ENCODE measurements around the gene TMEM222. TPM values are rescaled to one million over a fixed set of nuclear protein-coding genes. Genes with fewer than 3 reads are reported as not detected.
A peak's percentile ranks its signal among the peaks of the same experiment; 100 is the strongest.

The TMEM222 gene
- total RNA-seq, 1 experiment from 2014 or later = 28.7 TPM

- no peak for TF ChIP-seq TEAD4 (CRISPR knock-in tag; IDR thresholded peaks at IDR 0.05)
- no peak for TF ChIP-seq PREB (CRISPR knock-in tag; IDR thresholded peaks at IDR 0.05; ENCODE audit: borderline replicate concordance)
- TF ChIP-seq SP1 (CRISPR knock-in tag; conservative IDR thresholded peaks at IDR 0.05) = no peak
- no peak for TF ChIP-seq STAT6 (CRISPR knock-in tag; conservative IDR thresholded peaks at IDR 0.05; ENCODE audit: low read depth)
- TF ChIP-seq ZNF219 (CRISPR knock-in tag; IDR thresholded peaks at IDR 0.05; ENCODE audit: borderline replicate concordance) = no peak
These were observed 27.2 kb downstream of the TMEM222 start (continued) for GRCh38 chr1:27348861-27349783.

GRCh38 chr1:27349784-27350662 is 28.1 kb downstream of the TMEM222 start:
- H3K27ac Mint-ChIP-seq = no peak overlapping the region
- ChIA-PET POLR2A (interaction anchor here (0.5 to 3.1 kb wide), 9 partner anchors 8 to 1198 kb away, joined by 3 to 29 read pairs (median 4); partner anchors contain the start of genes MAP3K6 and SYTL1), CTCF (interaction anchor here (0.6 to 11.0 kb wide), 25 partner anchors 8 to 322 kb away, joined by 3 to 258 read pairs (median 5); partner anchors contain the start of genes CD164L2, IFI6, MAP3K6 and SYTL1)
- H3K27me3 Mint-ChIP-seq (ENCODE audit: low read depth) = peaks cover 12% of the 10 kb centered on the region
- H3K36me3 Mint-ChIP-seq = peaks cover 9% of the 10 kb centered on the region; the same call in 1 of the 2 replicates
- peak; percentile 80 for DNase-seq (ENCODE audit: low spot score)
- peaks cover 18% of the 10 kb centered on the region for H3K4me1 Mint-ChIP-seq
- H3K9me3 Mint-ChIP-seq = no peaks in the 10 kb centered on the region
- ATAC-seq = peak; percentile 41
- H3K4me3 Mint-ChIP-seq = peak overlapping the region; percentile 75
- TF ChIP-seq ATF2 (CRISPR knock-in tag; IDR thresholded peaks at IDR 0.05; ENCODE audit: borderline replicate concordance, low read depth) (peak; percentile 56; the same call in 1 of the 2 replicates), NFYB (CRISPR knock-in tag; conservative IDR thresholded peaks at IDR 0.05; ENCODE audit: low read depth) (peak; percentile 82), PRRX2 (CRISPR knock-in tag; IDR thresholded peaks at IDR 0.05) (peak; percentile 82; the same call in 1 of the 2 replicates), NR2C2 (CRISPR knock-in tag; IDR thresholded peaks at IDR 0.05) (no peak; the same call in 1 of the 2 replicates), ZNF671 (CRISPR knock-in tag; IDR thresholded peaks at IDR 0.05) (no peak), FOXK1 (CRISPR knock-in tag; IDR thresholded peaks at IDR 0.05) (peak; percentile 77; the same call in 1 of the 2 replicates), ZBTB43 (CRISPR knock-in tag; IDR thresholded peaks at IDR 0.05) (peak; percentile 94), ZNF263 (CRISPR knock-in tag; IDR thresholded peaks at IDR 0.05; ENCODE audit: low read depth) (peak; percentile 75), CBFB (CRISPR knock-in tag; IDR thresholded peaks at IDR 0.05; ENCODE audit: low read depth) (no peak; the same call in none of the 2 replicates), JUN (CRISPR knock-in tag; IDR thresholded peaks at IDR 0.05) (peak; percentile 83; the same call in 1 of the 2 replicates), ETV6 (CRISPR knock-in tag; IDR thresholded peaks at IDR 0.05) (peak; percentile 69; the same call in 1 of the 2 replicates), E2F5 (CRISPR knock-in tag; IDR thresholded peaks at IDR 0.05) (peak; percentile 94), ATF1 (CRISPR knock-in tag; IDR thresholded peaks at IDR 0.05) (peak; percentile 77), ELF4 (CRISPR knock-in tag; IDR thresholded peaks at IDR 0.05; ENCODE audit: low read depth) (peak; percentile 84), ZNF121 (CRISPR knock-in tag; IDR thresholded peaks at IDR 0.05) (peak; percentile 34; the same call in 1 of the 2 replicates), TEAD1 (CRISPR knock-in tag; IDR thresholded peaks at IDR 0.05) (peak; percentile 97), GRHL2 (CRISPR knock-in tag; IDR thresholded peaks at IDR 0.05; ENCODE audit: insufficient replicate concordance, severe bottlenecking) (no peak), ATF6 (CRISPR knock-in tag; IDR thresholded peaks at IDR 0.05) (no peak), SOX15 (CRISPR knock-in tag; IDR thresholded peaks at IDR 0.05) (no peak)
